Nasal cavity respiratory epithelium epithelial cell of viscerocranial mucosa (primary cell): ENCODE results near the gene SEPTIN2. TPM values are rescaled to one million over a fixed set of nuclear protein-coding genes. Genes with fewer than 3 reads are reported as not detected.

ENCODE experiments used
- total RNA-seq: library from RNA; depleted of rRNA; stranded (reverse); fragments of >200 nt; gene quantifications from 2 replicates; pipeline ENCODE4 v1.2.3, GENCODE V29; 2014

Gene SEPTIN2
- 150 and 288 TPM in 2 replicates for total RNA-seq

GRCh38 chr2:241315879-241316631, at the start of gene SEPTIN2:
Gene SEPTIN2 (plus strand): TSS chr2:241315925. CDS start chr2:241324233, 8,308 bp downstream.

GRCh38 chr2:241315093-241315878, 439 bp upstream of the SEPTIN2 start, which contains the start of gene HDLBP:
Gene HDLBP (minus strand): TSS chr2:241315672. CDS start chr2:241266869, 48,803 bp downstream.

GRCh38 chr2:241355983-241356870, 40.5 kb downstream of the SEPTIN2 start, which contains the start of gene FARP2:
Gene FARP2 (plus strand): TSS chr2:241356285. CDS start chr2:241373108, 16,823 bp downstream.

Other genes starting within 250 kb of the SEPTIN2 start
- gene MTERF4, start 213.6 kb upstream of the SEPTIN2 start, total RNA-seq: 25.3 and 37.0 TPM in 2 replicates
- 2.7 and 4.8 TPM in 2 replicates for gene PASK, start 166.5 kb upstream of the SEPTIN2 start, total RNA-seq
- 39.6 and 43.8 TPM in 2 replicates for gene PPP1R7, start 165.5 kb upstream of the SEPTIN2 start, total RNA-seq
- 0.28 TPM in 1 of 2 replicates, not detected in the other for gene ANO7, start 127.2 kb upstream of the SEPTIN2 start, total RNA-seq
- gene HDLBP, start 253 bp upstream of the SEPTIN2 start, total RNA-seq: 1,081 and 1,093 TPM in 2 replicates
- gene FARP2, start 40.4 kb downstream of the SEPTIN2 start, total RNA-seq: 29.7 and 42.7 TPM in 2 replicates
- 132 and 220 TPM in 2 replicates for gene STK25, start 192.7 kb downstream of the SEPTIN2 start, total RNA-seq
- gene BOK, start 242.8 kb downstream of the SEPTIN2 start, total RNA-seq: 16.4 and 26.1 TPM in 2 replicates